Panc1 (cell line): ENCODE results near the gene STARD5. TPM values are rescaled to one million over a fixed set of nuclear protein-coding genes. Genes with fewer than 3 reads are reported as not detected.
A peak's percentile ranks its signal among the peaks of the same experiment; 100 is the strongest.

Experiments used
- ATAC-seq: fragments of 200-7000 bp; cut with Tn5 transposase; 2 replicates; pipeline ENCODE4 v1.9.1; 2020; ENCODE audit warnings: mild to moderate bottlenecking, moderate library complexity
- Bru-seq: library from RNA; stranded (reverse); fragments of 400-500 nt; gene quantifications from one replicate; lab custom pipeline; 2021; lab: Mats Ljungman, UMichigan
- BruChase-seq, 2 experiments: library from RNA; stranded (reverse); fragments of 400-500 nt; gene quantifications; one replicate each; lab custom pipeline; 2021; lab: Mats Ljungman, UMichigan
- BruUV-seq: library from RNA; stranded (reverse); fragments of 400-500 nt; replicated peaks from 2 replicates; lab custom pipeline; 2021; lab: Mats Ljungman, UMichigan
- CTCF ChIA-PET: fragments of 300-600 bp; sonication (Branson Sonifier 250); formaldehyde crosslinking; loops from one replicate; lab custom pipeline; 2022; ENCODE audit warnings: antibody characterized with exemption; lab: Charles Lee
- POLR2A ChIA-PET: fragments of 300-600 bp; sonication (Branson Sonifier 250); formaldehyde crosslinking; loops from one replicate; lab custom pipeline; 2022; ENCODE audit warnings: antibody characterized with exemption; lab: Charles Lee
- DNase-seq: peaks from one replicate; pipeline ENCODE4 v3.0.0-alpha.2; 2010; ENCODE audit warnings: low read depth, low spot score
- H3K27ac ChIP-seq: 2 replicates; pipeline ENCODE4 v1.5.1; 2011; ENCODE audit warnings: mild to moderate bottlenecking, low read length, inconsistent platforms
- H3K27me3 ChIP-seq: fragments of 200-500 bp; sonication (Bioruptor generic); 2 replicates; pipeline ENCODE4 v1.6.0; 2014; ENCODE audit warnings: low read length, inconsistent platforms; ENCODE audit not compliant: control insufficient read depth, insufficient read depth
- H3K36me3 ChIP-seq: fragments of 200-500 bp; sonication (Bioruptor generic); 2 replicates; pipeline ENCODE4 v1.5.1; 2014; ENCODE audit warnings: inconsistent platforms, mild to moderate bottlenecking, low read length, moderate library complexity; ENCODE audit not compliant: control insufficient read depth, insufficient read depth
- H3K4me1 ChIP-seq: 2 replicates; pipeline ENCODE4 v1.5.1; 2011; ENCODE audit warnings: inconsistent platforms, mild to moderate bottlenecking, low read length, moderate library complexity; ENCODE audit not compliant: control insufficient read depth, insufficient read depth
- H3K4me3 ChIP-seq, 2 experiments: 2 replicates each; pipeline ENCODE4 v1.5.1; 2011 to 2012; ENCODE audit warnings: low read depth in 2 of 2, low read length in 2 of 2, mild to moderate bottlenecking in 2 of 2, inconsistent platforms in 1 of 2, moderate library complexity in 1 of 2
- H3K9me3 ChIP-seq: fragments of 200-500 bp; sonication (Bioruptor generic); 2 replicates; pipeline ENCODE4 v1.5.1; 2014; ENCODE audit warnings: low read depth, mild to moderate bottlenecking, inconsistent platforms, low read length, moderate library complexity; ENCODE audit not compliant: control insufficient read depth, insufficient read depth
- POLR2AphosphoS5 ChIP-seq: IDR thresholded peaks from 2 replicates; pipeline ENCODE4 v1.6.1; 2012; ENCODE audit warnings: mild to moderate bottlenecking, low read depth, low read length, moderate library complexity
- REST ChIP-seq, 2 experiments: IDR thresholded peaks; 2 replicates each; pipeline ENCODE4 v1.6.1; 2011 to 2012; ENCODE audit warnings: low read depth in 2 of 2, control low read depth in 1 of 2, low read length in 1 of 2, mild to moderate bottlenecking in 1 of 2, moderate library complexity in 1 of 2; ENCODE audit not compliant: insufficient read depth in 1 of 2
- SIN3A ChIP-seq: IDR thresholded peaks from 2 replicates; pipeline ENCODE4 v1.6.1; 2012; ENCODE audit warnings: low read depth, mild to moderate bottlenecking, low read length, moderate library complexity, borderline replicate concordance; ENCODE audit not compliant: insufficient read depth
- TCF7L2 ChIP-seq: IDR thresholded peaks from 2 replicates; pipeline ENCODE4 v1.6.1; 2011; ENCODE audit warnings: mild to moderate bottlenecking, low read depth, low read length, inconsistent platforms
- in situ Hi-C: cut with HindIII; loops from 2 replicates; pipeline ENCODE4 v1.10.0; 2016; ENCODE audit warnings: low sequenced_read_pairs, low pct_unique_long_range_greater_than_20kb
- intact Hi-C: fragments of 100-400 bp; cut with micrococcal nuclease; formaldehyde crosslinking; loops from one replicate; pipeline ENCODE4 v1.10.0; 2022; ENCODE audit not compliant: unreplicated experiment
- long read RNA-seq: library from polyadenylated mRNA; unstranded; transcript quantifications from one replicate; pipeline ENCODE4 v2.0.0, GENCODE V29; 2021; ENCODE audit not compliant: unreplicated experiment
- polyA plus RNA-seq: library from polyadenylated mRNA; unstranded; fragments of >200 nt; gene quantifications from one replicate; pipeline ENCODE4 v1.2.1, GENCODE V29; 2012; ENCODE audit warnings: missing spikeins; ENCODE audit not compliant: insufficient read length
- total RNA-seq: library from RNA; stranded (reverse); gene quantifications from one replicate; pipeline ENCODE4 v1.2.1, GENCODE V29; 2021; ENCODE audit not compliant: unreplicated experiment
- TF ChIP-seq, protein P1 (sequence below): fragments of 450-650 bp; IDR thresholded peaks from 2 replicates; pipeline ENCODE4 v1.5.1; 2017; ENCODE audit warnings: mild to moderate bottlenecking

The STARD5 gene
- total RNA-seq (2.9 TPM), Bru-seq, nascent RNA (percentile 41 among the genes with signal in this experiment), BruChase-seq, experiment 1, labeled RNA remaining after a 2-hour chase (percentile 40 among the genes with signal in this experiment), BruChase-seq, experiment 2, labeled RNA remaining after a 6-hour chase (percentile 35 among the genes with signal in this experiment)
- polyA plus RNA-seq = 3.1 TPM
- long read RNA-seq, partial matches to known transcripts = 0 of 1 reads
- long read RNA-seq, other reads (novel, unspliced or antisense) = 0 of 1 reads

DNA sequence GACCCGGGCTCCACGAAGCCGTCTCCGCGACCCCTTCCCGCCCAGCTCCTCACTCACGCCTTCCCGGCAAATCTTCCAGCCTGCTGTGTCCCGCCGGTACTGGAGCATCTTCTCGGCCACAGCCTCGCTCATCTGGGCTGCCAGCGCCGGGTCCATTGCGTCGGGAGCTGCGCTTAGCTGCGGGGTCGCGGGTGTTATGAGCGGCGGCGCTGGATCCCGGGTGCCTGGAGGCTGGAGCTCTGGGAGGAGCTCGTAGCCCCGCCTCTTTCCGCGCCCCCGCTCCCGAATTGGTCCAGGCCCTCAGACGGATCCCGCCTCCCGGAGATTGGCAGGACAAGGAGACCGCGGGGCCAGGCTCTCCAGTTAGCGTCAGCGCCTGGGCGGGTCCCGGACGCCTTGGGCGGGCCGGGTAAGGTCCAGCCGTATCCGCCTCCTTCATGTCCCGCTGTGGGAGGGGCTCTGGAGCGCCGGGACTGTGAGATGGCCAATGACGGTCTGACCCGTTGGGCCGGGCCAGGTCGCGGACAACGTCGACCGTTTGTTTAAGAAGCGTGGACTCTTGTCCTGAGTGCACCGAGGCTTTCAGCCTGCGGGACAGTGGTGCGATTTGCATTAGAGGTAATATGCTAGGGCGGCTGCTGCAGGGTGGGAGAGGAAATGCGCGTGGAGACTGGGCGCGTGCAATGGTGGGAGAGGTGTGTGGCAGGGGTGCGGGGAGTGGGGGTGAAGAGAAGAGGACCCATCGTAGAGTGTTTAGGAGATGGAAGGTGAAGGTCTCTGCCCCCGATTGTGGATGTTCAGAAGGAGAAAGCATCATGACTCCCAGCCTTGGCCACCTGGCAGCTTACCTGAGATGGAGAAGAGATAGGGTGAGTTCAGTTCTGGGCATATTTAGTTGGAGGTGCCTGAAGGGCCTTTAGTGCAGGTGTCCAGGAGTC is at the start of gene STARD5:
STARD5 (minus strand) TSS at position 198 of the 938 bp plus-strand sequence; CDS start at position 156, 42 bp downstream.
- ChIA-PET POLR2A (no interaction called here), CTCF (interaction anchor here (0.5 to 1.2 kb wide), 4 partner anchors 11 to 169 kb away, joined by 3 to 7 read pairs (median 4); partner anchors contain the start of gene TMC3)
- TF ChIP-seq TCF7L2 = peak; percentile 8; the same call in 1 of the 2 replicates
- TF ChIP-seq, protein P1, sequence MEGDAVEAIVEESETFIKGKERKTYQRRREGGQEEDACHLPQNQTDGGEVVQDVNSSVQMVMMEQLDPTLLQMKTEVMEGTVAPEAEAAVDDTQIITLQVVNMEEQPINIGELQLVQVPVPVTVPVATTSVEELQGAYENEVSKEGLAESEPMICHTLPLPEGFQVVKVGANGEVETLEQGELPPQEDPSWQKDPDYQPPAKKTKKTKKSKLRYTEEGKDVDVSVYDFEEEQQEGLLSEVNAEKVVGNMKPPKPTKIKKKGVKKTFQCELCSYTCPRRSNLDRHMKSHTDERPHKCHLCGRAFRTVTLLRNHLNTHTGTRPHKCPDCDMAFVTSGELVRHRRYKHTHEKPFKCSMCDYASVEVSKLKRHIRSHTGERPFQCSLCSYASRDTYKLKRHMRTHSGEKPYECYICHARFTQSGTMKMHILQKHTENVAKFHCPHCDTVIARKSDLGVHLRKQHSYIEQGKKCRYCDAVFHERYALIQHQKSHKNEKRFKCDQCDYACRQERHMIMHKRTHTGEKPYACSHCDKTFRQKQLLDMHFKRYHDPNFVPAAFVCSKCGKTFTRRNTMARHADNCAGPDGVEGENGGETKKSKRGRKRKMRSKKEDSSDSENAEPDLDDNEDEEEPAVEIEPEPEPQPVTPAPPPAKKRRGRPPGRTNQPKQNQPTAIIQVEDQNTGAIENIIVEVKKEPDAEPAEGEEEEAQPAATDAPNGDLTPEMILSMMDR = no peak
- TF ChIP-seq REST (IDR thresholded peaks at IDR 0.05; ENCODE audit: insufficient read depth in 1 of 2, low read depth in 2 of 2, low read length in 1 of 2) = no peak
- no peak for TF ChIP-seq POLR2AphosphoS5
- DNase-seq (peak; percentile 73), ATAC-seq (peak; percentile 100)
- Histone ChIP-seq H3K27me3 (no peaks in the 10 kb centered on the region), H3K4me1 (0 out of 2 replicates have a peak, but pooled peaks cover 3% of the 10 kb centered on the region), H3K9me3 (no peaks in the 10 kb centered on the region), H3K36me3 (no peaks in the 10 kb centered on the region; the same call in 1 of the 2 replicates), H3K4me3 (peak within 1 kb of the TSS; percentile 79 to 83), H3K27ac (peak within 1 kb of the TSS; percentile 60)
- in situ Hi-C loops = no loop called here
- no TSS peak for BruUV-seq
- intact Hi-C loops = no loop called here

- no peak overlapping the region for H3K27ac ChIP-seq
- H3K36me3 ChIP-seq = no peaks in the 10 kb centered on the region
- intact Hi-C loops = no loop called here
- H3K27me3 ChIP-seq = peaks cover 11% of the 10 kb centered on the region
- BruUV-seq = no TSS peak
- CTCF ChIA-PET = interaction anchor here (0.6 kb wide), 1 partner anchor 48 kb away, joined by 3 read pairs; no protein-coding TSS in a partner anchor
- H3K9me3 ChIP-seq = no peaks in the 10 kb centered on the region
- DNase-seq (no peak), ATAC-seq (no peak)
- H3K4me1 ChIP-seq = no peaks in the 10 kb centered on the region
- POLR2A ChIA-PET = no interaction called here
- in situ Hi-C loops = no loop called here
- H3K4me3 ChIP-seq = no peak overlapping the region
- TF ChIP-seq TCF7L2 (no peak), SIN3A (no peak), POLR2AphosphoS5 (no peak), REST (IDR thresholded peaks at IDR 0.05; ENCODE audit: insufficient read depth in 1 of 2, low read depth in 2 of 2, low read length in 1 of 2) (no peak)
- TF ChIP-seq, protein P1 = no peak
Observed at GRCh38 chr15:81373176-81373575, 49.2 kb upstream of the STARD5 start.
